Keratinocyte (primary cell): ENCODE results near the gene AP1AR.

Source experiments
- EZH2 ChIP-seq: IDR thresholded peaks from one replicate; pipeline ENCODE4 v1.6.1; 2012; ENCODE audit warnings: inconsistent platforms, mild to moderate bottlenecking, low read length, moderate library complexity
- TF ChIP-seq, protein P1 (sequence below), 3 experiments: IDR thresholded peaks in 1 of 3; conservative IDR thresholded peaks in 1 of 3; optimal IDR thresholded peaks in 1 of 3; 2 replicates in 2 of 3; 3 replicates in 1 of 3; pipeline versions ENCODE3 to v1.5.1; 2011; ENCODE audit warnings: low read length in 3 of 3, mild to moderate bottlenecking in 3 of 3, moderate library complexity in 2 of 3, control low read depth in 1 of 3, inconsistent platforms in 1 of 3; ENCODE audit not compliant: insufficient read depth in 2 of 3; ENCODE audit errors: extremely low read depth in 1 of 3

DNA sequence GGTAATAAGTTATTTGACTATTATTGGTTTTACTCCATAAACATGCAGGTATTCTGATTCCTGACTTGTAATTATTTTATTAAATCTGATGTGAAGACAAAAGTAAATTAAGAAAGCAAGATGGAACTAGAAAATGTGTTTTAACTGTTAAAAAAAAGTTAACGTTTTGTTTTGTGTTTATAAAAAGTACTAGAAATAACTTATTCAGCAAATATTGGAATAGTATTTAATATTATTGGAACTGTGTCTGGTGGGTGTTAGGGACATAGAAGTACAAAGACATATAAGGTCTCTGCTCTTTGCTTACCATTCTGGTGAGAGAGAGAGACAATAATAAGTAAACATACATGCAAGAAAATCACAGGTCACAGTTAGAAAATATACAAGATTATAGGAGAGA lies 38.5 kb downstream of the AP1AR start:
- TF ChIP-seq, protein P1, sequence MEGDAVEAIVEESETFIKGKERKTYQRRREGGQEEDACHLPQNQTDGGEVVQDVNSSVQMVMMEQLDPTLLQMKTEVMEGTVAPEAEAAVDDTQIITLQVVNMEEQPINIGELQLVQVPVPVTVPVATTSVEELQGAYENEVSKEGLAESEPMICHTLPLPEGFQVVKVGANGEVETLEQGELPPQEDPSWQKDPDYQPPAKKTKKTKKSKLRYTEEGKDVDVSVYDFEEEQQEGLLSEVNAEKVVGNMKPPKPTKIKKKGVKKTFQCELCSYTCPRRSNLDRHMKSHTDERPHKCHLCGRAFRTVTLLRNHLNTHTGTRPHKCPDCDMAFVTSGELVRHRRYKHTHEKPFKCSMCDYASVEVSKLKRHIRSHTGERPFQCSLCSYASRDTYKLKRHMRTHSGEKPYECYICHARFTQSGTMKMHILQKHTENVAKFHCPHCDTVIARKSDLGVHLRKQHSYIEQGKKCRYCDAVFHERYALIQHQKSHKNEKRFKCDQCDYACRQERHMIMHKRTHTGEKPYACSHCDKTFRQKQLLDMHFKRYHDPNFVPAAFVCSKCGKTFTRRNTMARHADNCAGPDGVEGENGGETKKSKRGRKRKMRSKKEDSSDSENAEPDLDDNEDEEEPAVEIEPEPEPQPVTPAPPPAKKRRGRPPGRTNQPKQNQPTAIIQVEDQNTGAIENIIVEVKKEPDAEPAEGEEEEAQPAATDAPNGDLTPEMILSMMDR (optimal IDR thresholded peaks at IDR 0.05 in 1 of 3, IDR thresholded peaks at IDR 0.05 in 1 of 3, conservative IDR thresholded peaks at IDR 0.05 in 1 of 3; ENCODE audit: extremely low read depth in 1 of 3, insufficient read depth in 2 of 3, low read length in 3 of 3), result no peak
- no peak for TF ChIP-seq EZH2
